Muscle of leg (tissue), 11 donors: ENCODE results near the gene BAMBI. TPM values are rescaled to one million over a fixed set of nuclear protein-coding genes. Genes with fewer than 3 reads are reported as not detected.
A peak's percentile ranks its signal among the peaks of the same experiment; 100 is the strongest.

Experiments
- DNase-seq: peaks from one replicate; pipeline ENCODE4 v3.0.0; 2013
- H3K27ac ChIP-seq: one replicate; pipeline ENCODE4 v1.5.1; 2013; ENCODE audit warnings: mild to moderate bottlenecking, low read length, control low read depth
- H3K27me3 ChIP-seq: one replicate; pipeline ENCODE4 v1.6.1; 2013; ENCODE audit warnings: low read length; ENCODE audit not compliant: control insufficient read depth, insufficient read depth
- H3K36me3 ChIP-seq: one replicate; pipeline ENCODE4 v1.6.1; 2013; ENCODE audit warnings: low read length; ENCODE audit not compliant: control insufficient read depth, insufficient read depth
- H3K4me1 ChIP-seq: one replicate; pipeline ENCODE4 v1.6.1; 2013; ENCODE audit warnings: low read length; ENCODE audit not compliant: control insufficient read depth, insufficient read depth
- H3K4me3 ChIP-seq: one replicate; pipeline ENCODE4 v1.5.1; 2013; ENCODE audit warnings: low read length, control low read depth
- H3K9me3 ChIP-seq: replicated peaks from 2 replicates; pipeline ENCODE4 v1.6.1; 2013; ENCODE audit warnings: low read depth, low read length; ENCODE audit not compliant: control insufficient read depth
- WGBS: methylation state at CpG from one replicate; pipeline ENCODE4 v1.1.5; 2013; ENCODE audit warnings: missing lambda C conversion rate; ENCODE audit not compliant: insufficient coverage; 5-methylcytosine and 5-hydroxymethylcytosine counted together
- polyA plus RNA-seq, 8 donors: library from polyadenylated mRNA; unstranded; fragments of 120-200 nt; gene quantifications; one replicate each; pipeline versions ENCODE4 v1.2.1 to v1.2.3, GENCODE V29; 2013; ENCODE audit warnings: inconsistent platforms in 1 of 8, low replicate concordance in 1 of 8; ENCODE audit not compliant: insufficient read length in 8 of 8, insufficient read depth in 1 of 8
- total RNA-seq: library from RNA; stranded (reverse); fragments of 120-200 nt; gene quantifications from one replicate; pipeline ENCODE4 v1.2.4, GENCODE V29; 2013

Gene BAMBI
- total and polyA plus RNA-seq, 9 donors = 1.6 to 10.0 (median 5.4) TPM

DNA sequence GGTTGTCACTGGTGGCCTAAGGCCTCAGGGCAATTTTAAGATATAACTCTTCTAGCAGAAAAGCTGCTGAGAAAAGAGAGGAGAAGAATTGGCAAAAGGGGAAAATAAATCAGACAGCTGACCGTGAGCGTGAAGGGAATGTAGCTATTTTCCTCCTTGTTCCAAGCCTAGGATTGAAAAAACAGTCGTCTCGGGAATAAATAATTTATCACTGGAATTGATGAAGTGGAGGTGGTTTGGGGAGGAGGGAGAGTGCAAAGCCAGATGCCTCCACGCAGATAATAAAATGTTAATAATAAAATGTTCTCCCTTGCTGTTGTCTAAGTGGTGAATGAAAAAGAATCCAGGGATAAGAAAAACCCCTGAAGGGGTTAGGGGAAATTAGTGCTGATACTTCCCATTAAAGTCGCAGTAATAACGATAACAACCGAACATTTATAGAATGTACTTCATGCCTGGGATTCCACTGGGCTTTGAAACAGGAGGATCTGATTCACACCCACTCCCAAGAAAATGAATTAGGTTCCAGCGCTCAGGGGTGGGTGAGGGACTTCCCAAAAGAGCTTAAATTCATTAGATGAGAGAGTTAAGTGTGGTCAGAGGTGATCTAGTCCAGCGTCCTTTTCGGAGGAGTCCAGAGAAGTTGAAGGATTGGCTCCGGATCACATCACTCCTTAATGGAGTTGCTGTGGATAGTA is 27.3 kb downstream of the BAMBI start:
- H3K36me3 ChIP-seq = no peaks in the 10 kb centered on the region
- peak; percentile 66 for DNase-seq
- H3K4me1 ChIP-seq = peaks cover 13% of the 10 kb centered on the region
- H3K27me3 ChIP-seq = no peaks in the 10 kb centered on the region
- H3K27ac ChIP-seq = no peak overlapping the region
- H3K9me3 ChIP-seq = no peaks in the 10 kb centered on the region
- WGBS = 17% methylated on average over 1 of the region's 12 CpGs
- no peak overlapping the region for H3K4me3 ChIP-seq

DNA sequence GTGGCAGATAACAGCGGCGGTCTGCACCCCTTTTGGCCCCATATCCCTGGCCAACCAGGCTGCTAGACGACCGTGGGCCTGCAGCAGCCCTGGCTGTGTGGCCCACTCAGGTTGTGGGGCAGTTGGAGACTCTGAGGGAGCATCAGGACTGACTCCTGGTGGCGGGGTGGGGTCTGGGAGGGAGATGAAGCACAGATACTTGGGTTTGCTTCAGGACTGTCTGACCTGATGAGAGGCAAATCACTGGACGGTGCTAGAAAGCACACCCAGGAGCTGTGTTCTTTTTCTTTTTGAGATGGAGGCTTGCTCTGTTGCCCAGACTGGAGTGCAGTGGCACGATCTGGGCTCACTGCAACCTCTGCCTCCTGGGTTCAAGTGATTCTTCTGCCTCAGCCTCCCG is 28.2 kb downstream of the BAMBI start:
- WGBS = 65% methylated on average over 6 of the region's 8 CpGs
- no peaks in the 10 kb centered on the region for H3K9me3 ChIP-seq
- no peak for DNase-seq
- H3K4me1 ChIP-seq = peaks cover 13% of the 10 kb centered on the region
- H3K27me3 ChIP-seq = no peaks in the 10 kb centered on the region
- H3K4me3 ChIP-seq = no peak overlapping the region
- no peak overlapping the region for H3K27ac ChIP-seq
- no peaks in the 10 kb centered on the region for H3K36me3 ChIP-seq

DNA sequence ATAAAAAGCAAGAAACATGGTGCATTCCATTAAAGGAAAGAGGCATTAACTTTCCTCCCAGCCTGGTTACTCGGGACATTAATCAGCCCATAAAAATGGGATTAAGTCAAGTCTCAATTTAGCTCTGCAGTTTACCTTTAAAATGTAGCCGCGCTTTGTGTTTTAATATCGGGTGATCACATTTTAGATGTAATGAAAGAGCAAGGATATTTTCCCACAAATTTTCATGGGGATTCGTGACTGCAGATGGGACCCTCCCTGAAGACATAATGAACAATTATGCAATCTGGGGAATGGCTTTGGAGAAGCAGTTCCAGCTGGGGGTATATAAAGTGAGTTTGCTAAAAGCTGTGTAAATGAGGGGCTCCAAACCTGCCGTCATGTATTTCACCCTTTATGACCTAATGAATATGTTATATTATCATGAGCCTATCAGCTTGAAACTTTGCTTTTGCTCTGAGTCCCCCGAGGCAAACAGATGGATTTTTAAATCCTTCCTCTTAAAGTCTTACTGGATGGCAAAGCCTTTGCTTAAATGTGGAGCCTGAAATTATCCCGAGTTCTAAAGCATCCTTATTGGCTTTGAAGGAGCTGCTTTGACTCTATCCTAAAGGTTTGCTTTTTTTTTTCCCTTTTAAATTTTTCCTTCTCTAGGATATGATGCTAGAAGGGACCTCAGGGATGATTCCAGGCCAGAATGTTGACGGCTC is 31.8 kb downstream of the BAMBI start:
- no peak overlapping the region for H3K4me3 ChIP-seq
- DNase-seq = no peak
- H3K27me3 ChIP-seq = peaks cover 6% of the 10 kb centered on the region
- no peaks in the 10 kb centered on the region for H3K9me3 ChIP-seq
- peaks cover 8% of the 10 kb centered on the region for H3K4me1 ChIP-seq
- H3K27ac ChIP-seq = no peak overlapping the region
- no peaks in the 10 kb centered on the region for H3K36me3 ChIP-seq
- WGBS = no CpG with 5 or more reads among the region's 9 CpGs

DNA sequence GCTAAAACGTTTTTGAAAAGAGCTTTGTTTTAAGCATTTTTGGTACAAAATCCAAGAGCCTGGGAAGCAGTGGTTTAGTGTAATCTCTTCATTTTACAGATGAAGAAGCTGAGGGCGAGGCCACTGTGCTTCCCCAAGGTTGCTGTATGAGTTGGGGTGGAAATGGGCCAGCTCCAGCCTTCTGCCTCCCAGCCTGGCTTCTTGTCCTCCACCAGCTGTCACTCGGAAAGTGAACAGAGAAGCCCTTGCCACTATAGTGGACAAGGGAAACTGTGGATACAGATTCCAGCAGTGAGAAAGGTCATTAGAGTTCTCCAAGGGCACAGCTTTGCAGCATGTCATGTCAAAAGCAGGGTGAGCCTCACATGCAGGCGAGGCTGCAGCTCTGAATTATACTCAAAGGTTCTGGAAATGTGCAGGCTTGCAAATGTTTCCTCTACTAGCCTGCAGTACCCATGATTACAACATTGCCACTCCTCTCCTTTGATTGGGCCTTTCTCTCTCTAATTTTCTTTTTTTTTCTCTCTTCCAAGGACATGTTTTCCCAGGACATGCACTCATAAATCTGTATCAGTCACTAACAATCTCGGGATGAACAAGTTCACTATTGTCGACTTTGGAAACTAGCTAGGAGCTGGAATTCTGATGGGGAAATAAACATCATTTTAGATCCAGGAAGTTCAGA is 33.0 kb downstream of the BAMBI start:
- Histone ChIP-seq H3K36me3 (no peaks in the 10 kb centered on the region), H3K27me3 (peaks cover 6% of the 10 kb centered on the region), H3K9me3 (no peaks in the 10 kb centered on the region), H3K4me3 (no peak overlapping the region), H3K4me1 (no peaks in the 10 kb centered on the region), H3K27ac (no peak overlapping the region)
- 71% methylated on average over 3 of the region's 6 CpGs for WGBS
- DNase-seq = no peak

DNA sequence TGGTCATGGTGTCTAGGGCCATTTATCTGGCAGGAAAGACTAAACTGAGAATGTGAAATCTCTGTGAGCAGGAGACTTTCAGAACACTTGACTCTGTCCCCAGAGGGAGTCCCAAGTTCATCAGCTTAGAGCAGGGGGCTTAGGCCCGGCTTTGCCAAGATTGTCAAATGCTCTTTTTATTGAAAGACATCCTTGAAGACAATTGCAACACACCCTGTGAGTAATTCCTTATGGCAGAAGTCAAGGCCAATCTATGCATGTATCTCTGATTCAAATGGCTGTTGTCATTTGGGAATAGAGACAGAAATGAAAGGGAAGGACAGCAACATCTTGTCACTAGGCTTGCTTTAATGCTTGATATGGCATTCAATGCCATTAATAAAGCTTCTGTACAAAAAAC is 33.7 kb downstream of the BAMBI start:
- Histone ChIP-seq H3K4me1 (no peaks in the 10 kb centered on the region), H3K27ac (no peak overlapping the region), H3K36me3 (no peaks in the 10 kb centered on the region), H3K9me3 (no peaks in the 10 kb centered on the region), H3K4me3 (no peak overlapping the region), H3K27me3 (peaks cover 6% of the 10 kb centered on the region)
- WGBS = 91% methylated on average over 1 of the region's 1 CpG
- DNase-seq = no peak

DNA sequence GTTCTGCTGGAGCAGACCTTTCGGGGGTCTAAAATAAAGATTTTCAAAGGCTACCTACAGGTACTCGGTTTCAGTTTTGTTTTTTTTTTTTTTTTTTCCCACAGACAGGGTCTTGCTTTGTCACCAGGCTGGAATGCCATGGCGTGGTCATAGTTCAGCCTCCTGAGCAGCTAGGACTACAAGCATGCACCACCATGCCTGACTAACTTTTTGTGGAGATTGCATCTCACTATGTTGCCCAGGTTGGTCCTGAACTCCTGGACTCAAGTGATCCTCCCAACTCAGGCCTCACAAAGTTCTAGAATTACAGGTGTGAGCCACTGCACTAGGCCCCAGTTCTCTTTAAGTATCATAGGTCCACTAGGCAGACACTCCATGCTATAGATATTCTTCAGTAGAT is 34.5 kb downstream of the BAMBI start:
- no peak overlapping the region for H3K4me3 ChIP-seq
- H3K27ac ChIP-seq = no peak overlapping the region
- 100% methylated on average over 3 of the region's 3 CpGs for WGBS
- peaks cover 6% of the 10 kb centered on the region for H3K27me3 ChIP-seq
- no peaks in the 10 kb centered on the region for H3K36me3 ChIP-seq
- no peaks in the 10 kb centered on the region for H3K9me3 ChIP-seq
- DNase-seq = no peak
- H3K4me1 ChIP-seq = no peaks in the 10 kb centered on the region

DNA sequence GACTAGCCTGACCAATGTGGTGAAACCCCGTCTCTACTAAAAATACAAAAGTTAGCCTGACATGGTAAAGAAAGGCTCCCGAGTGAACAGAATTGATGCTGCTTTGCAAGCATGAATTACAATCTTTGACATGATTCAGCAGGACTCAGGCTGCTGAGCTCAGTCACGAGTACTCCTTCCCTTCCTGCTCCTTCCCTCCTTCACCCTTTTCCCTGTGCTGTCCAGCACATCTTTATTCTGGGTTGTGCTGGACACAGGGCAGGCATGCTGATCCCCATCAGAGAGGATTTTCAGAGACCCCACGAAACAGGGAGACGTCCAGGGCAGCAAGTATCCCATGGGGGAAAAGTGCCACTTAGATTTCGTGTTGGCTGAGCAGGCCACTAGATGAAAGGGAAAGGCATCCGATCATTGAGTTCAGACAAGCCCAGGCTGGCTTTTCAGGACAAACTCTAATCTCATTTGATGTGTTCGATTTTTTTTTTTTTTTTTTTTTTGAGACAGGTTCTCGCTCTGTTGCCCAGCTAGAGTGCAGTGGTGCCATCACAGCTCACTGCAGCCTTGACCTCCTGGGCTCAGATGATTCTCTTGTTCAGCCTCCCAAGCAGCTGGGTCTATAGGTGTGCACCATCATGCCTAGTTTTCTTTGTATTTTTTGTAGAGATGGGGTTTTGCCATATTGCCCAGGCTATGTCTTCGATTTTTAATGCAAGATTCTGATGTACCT is 36.5 kb downstream of the BAMBI start:
- no peak for DNase-seq
- WGBS = 81% methylated on average over 9 of the region's 10 CpGs
- Histone ChIP-seq H3K27me3 (peaks cover 6% of the 10 kb centered on the region), H3K36me3 (no peaks in the 10 kb centered on the region), H3K27ac (no peak overlapping the region), H3K9me3 (no peaks in the 10 kb centered on the region), H3K4me1 (no peaks in the 10 kb centered on the region), H3K4me3 (no peak overlapping the region)

DNA sequence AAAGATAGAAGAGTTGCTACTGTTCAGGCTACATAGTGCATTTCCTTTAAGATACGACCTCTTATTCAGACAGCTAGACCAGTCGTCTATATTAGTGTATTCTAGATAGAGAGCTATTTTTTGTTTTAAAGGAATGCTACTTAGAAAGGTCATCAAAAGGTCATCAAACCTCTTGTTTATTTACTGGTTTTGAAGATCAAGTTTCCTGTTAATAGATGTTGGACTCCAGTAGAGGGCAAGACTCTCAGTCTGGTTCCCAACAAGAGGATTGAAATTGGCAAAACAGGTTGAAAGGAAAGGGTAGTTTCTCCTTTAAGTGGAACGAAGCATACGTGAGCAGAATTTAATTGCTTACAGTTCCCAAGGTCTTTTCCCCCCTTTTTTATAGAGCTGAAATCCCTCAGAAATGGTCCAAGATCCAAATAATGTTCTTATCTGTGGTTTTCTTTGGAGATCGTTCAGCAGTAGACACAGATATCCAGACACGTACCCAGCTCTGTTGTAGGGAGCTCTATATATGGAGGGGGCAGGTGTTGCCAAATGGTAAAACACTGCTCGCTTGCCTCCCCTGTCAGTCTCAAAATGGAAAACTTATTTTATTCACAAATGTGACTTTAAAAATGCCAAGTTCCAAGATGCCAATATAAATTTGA is 37.2 kb downstream of the BAMBI start:
- WGBS = no CpG with 5 or more reads among the region's 7 CpGs
- Histone ChIP-seq H3K36me3 (no peaks in the 10 kb centered on the region), H3K27me3 (peaks cover 7% of the 10 kb centered on the region), H3K4me1 (no peaks in the 10 kb centered on the region), H3K9me3 (no peaks in the 10 kb centered on the region), H3K4me3 (no peak overlapping the region), H3K27ac (no peak overlapping the region)
- no peak for DNase-seq

DNA sequence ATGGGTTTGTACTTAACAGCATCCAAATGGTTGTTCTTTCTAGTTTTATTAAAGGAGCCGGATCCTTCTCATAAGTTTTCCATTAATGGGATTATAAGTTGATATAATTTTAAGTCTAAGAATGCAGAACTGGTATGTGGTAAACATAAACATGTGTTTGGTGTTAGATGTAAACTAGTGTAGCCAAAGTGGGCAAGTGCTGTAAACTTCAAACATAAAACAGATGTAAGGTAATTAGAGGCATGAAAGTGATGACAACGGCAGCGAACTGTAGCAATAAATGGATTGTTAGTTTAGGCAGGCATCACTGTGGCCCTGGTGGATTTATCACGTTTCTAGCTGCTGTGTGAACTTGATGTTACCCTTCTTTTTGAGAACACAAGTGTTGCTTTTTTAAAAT is 37.9 kb downstream of the BAMBI start:
- no peaks in the 10 kb centered on the region for H3K4me1 ChIP-seq
- no peak overlapping the region for H3K27ac ChIP-seq
- H3K9me3 ChIP-seq = no peaks in the 10 kb centered on the region
- peaks cover 7% of the 10 kb centered on the region for H3K27me3 ChIP-seq
- no peak overlapping the region for H3K4me3 ChIP-seq
- WGBS = 16% methylated on average over 4 of the region's 4 CpGs
- H3K36me3 ChIP-seq = no peaks in the 10 kb centered on the region
- no peak for DNase-seq
